22Rv1 (cell line): ENCODE data around the gene IL5.

Experiments
- ZFX ChIP-seq: fragments of 450-650 bp; IDR thresholded peaks from 2 replicates; pipeline ENCODE4 v1.6.1; 2017; ENCODE audit warnings: antibody characterized with exemption, borderline replicate concordance
- TF ChIP-seq, protein P1 (sequence below): fragments of 450-650 bp; IDR thresholded peaks from 2 replicates; pipeline ENCODE4 v1.5.1; 2017; ENCODE audit warnings: mild to moderate bottlenecking

- TF ChIP-seq, protein P1, sequence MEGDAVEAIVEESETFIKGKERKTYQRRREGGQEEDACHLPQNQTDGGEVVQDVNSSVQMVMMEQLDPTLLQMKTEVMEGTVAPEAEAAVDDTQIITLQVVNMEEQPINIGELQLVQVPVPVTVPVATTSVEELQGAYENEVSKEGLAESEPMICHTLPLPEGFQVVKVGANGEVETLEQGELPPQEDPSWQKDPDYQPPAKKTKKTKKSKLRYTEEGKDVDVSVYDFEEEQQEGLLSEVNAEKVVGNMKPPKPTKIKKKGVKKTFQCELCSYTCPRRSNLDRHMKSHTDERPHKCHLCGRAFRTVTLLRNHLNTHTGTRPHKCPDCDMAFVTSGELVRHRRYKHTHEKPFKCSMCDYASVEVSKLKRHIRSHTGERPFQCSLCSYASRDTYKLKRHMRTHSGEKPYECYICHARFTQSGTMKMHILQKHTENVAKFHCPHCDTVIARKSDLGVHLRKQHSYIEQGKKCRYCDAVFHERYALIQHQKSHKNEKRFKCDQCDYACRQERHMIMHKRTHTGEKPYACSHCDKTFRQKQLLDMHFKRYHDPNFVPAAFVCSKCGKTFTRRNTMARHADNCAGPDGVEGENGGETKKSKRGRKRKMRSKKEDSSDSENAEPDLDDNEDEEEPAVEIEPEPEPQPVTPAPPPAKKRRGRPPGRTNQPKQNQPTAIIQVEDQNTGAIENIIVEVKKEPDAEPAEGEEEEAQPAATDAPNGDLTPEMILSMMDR: no peak
- TF ChIP-seq ZFX: no peak
Observed at GRCh38 chr5:132525299-132525724, 18.0 kb downstream of the IL5 start.
